LNCAP (cell line): ENCODE results near the gene MICA.

ENCODE experiments used
- TF ChIP-seq, protein P1 (sequence below): fragments of 450-650 bp; IDR thresholded peaks from 2 replicates; pipeline ENCODE4 v1.5.1; 2017; ENCODE audit warnings: mild to moderate bottlenecking

Gene MICA

DNA sequence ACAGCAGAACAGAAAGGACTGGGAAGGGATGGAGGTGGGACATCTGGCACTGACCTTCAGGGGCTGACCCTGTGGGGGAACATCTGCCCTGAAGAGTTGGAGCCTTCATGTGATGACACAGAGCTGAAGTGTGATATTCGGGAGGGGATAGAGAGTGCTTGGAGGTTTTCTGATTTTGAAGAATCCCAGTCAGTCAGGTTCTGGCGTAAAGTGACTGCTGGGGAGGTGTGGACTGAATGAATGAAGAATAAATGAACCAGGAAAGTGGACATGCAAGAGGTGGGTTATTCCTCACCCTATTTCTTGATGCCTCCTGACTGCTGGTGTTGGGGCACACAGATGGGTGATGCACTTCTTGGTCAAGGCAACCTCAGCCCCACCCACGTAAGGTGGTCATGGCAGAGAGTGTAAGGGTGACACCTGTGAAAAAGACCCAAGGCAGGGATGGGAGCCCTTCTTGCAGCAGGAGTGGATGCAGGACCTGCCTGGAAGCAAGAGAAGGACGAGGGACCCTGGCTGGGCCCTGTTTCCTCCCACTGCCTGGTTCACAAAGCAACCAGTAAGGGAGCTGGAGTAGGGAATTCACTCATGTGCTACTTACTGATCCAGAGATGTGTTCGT, 13.1 kb downstream of the MICA start:
- TF ChIP-seq, protein P1, sequence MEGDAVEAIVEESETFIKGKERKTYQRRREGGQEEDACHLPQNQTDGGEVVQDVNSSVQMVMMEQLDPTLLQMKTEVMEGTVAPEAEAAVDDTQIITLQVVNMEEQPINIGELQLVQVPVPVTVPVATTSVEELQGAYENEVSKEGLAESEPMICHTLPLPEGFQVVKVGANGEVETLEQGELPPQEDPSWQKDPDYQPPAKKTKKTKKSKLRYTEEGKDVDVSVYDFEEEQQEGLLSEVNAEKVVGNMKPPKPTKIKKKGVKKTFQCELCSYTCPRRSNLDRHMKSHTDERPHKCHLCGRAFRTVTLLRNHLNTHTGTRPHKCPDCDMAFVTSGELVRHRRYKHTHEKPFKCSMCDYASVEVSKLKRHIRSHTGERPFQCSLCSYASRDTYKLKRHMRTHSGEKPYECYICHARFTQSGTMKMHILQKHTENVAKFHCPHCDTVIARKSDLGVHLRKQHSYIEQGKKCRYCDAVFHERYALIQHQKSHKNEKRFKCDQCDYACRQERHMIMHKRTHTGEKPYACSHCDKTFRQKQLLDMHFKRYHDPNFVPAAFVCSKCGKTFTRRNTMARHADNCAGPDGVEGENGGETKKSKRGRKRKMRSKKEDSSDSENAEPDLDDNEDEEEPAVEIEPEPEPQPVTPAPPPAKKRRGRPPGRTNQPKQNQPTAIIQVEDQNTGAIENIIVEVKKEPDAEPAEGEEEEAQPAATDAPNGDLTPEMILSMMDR = no peak

DNA sequence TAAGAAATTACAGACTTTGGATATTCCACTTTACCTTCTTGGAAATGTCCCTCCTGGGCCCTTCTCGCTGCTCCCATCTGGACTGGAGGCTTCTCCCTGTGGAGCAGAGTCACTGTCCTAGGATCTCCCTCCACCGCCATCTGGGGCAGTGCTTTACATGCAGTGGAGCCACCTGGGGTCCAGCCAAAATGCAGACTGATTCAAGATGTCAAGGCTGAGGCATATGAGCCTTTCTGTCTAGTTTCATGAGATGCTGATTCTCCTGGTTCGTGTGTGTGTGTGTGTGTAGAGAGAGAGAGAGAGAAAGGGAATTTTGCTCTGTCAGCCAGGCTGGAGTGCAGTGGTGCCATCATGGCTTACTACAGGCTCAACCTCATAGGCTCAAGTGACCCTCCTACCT, 14.9 kb downstream of the MICA start:
- TF ChIP-seq, protein P1 = no peak

DNA sequence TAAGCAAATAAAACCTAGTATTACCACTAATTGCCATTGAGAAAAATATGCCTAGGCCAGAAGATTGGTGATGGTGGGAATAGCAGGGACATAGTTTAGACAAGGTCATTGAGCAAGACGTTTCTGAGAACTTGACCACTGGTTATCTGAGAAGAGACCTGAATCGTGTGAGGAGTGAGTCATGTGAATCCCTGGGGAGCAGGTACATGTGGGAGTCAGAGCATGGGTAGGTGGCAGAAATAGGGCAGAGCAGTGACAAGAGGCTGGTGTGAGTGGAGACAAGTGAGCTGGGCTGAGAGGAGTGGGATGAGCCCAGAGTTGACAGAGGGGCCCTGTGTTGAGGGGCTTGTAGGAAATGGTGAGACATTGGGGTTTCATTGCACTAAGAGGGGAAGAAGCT, 16.4 kb downstream of the MICA start:
- TF ChIP-seq, protein P1 = no peak

DNA sequence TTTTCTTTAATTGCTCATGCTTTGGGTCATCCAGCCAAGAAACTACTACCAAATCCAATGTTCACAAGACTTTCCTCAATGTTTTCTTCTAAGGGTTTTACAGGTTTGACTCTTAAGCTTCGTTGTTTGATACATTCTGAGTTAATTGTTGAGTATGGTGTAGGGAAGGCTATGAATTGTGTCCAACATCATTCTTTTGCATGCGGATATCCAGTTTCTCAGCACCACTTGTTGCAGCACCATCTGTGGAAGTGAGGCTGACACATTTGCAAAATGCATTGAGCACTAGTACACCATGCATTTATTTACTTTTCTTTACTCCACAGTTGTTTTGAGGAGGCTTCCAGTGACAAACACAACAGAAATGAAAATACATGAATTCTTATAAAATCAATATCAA, 17.2 kb downstream of the MICA start:
- TF ChIP-seq, protein P1 = no peak

DNA sequence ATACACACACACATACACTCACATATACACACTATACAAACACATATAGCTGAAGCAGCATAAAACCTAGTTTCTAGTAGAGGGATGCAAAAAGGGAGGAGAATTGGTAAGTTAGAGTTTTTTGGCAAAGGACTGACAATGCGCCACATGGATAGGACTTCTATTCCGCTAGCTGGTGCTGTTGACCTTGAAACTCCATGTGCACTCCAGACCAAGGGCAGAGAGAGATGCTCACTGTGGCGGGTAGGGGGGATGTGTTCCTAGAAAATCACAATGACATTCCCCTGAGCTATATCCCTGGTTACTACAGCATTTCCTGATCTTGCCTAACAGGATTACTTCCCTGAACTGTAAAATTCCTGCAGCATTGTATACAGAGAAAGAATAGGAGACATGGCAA, 19.2 kb downstream of the MICA start:
- TF ChIP-seq, protein P1 = no peak

DNA sequence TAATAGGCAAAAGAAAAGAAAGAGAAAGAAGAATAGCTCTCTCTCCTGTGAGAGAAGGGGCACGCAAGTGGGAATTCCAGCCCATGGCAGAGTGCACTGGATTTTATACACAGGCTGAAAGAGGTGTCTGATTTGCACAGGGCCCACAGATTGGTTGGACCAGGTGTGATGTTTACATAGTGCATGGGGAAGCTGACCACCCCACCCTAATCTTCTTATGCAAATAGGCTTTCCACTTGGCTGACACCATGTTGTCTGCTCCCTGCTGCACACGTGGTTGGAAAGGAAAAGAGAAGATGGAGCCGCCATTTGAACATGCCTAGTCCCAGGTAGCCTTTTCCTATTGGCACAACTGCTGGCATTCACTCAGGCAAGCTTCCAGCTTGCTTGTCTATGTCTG, 20.2 kb downstream of the MICA start:
- TF ChIP-seq, protein P1 = no peak

DNA sequence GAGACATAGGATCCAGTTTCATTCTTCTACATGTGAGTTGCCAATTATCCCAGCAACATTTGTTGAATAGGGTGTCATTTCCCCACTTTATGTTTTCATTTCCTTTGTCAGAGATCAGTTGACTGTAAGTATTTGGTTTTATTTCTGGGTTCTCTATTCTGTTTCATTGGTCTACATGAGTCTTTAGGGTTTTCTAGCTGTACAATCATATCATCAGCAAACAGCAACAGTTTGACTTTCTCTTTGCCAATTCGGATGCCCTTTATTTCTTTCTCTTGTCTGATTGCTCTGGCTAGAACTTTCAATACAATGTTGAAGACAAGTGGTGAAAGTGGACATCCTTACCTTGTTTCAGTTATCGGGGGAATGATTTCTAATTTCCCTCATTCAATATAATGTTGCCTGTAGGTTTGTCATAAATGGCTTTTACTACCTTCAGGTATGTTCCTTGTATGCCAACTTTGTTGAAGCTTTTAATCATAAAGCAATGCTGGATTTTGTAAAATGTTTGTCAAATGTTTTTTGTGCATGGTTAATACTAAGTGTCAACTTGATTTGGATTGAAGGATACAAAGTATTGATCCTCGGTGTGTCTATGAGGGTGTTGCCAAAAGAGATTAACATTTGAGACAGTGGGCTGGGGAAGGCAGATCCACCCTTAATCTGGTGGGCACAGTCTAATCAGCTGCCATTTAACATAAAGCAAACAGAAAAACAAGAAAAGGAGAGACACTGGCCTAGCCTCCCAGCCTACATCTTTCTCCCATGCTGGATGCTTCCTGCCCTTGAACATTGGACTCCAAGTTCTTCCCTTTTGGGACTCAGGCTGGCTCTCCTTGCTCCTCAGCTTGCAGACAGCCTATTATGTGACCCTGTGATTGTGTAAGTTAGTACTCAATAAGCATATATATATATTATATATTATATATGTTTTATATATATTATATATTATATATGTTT, 23.3 kb downstream of the MICA start:
- TF ChIP-seq, protein P1 = no peak
